ENCODE results near the gene C21orf58.

Gene C21orf58

GRCh38 chr21:46265736-46266525 is 57.7 kb downstream of the C21orf58 start:
- DNase-seq = no peak

GRCh38 chr21:46264690-46265144 is 59.0 kb downstream of the C21orf58 start:
- Histone ChIP-seq H3K27me3 (ENCODE audit: insufficient read depth, low read length, poor library complexity) (no peaks in the 10 kb centered on the region), H3K79me2 (ENCODE audit: insufficient read depth, low read length) (peaks cover 2% of the 10 kb centered on the region; the same call in 1 of the 2 replicates), H3K4me2 (ENCODE audit: insufficient read depth, low read length) (no peak overlapping the region), H3K9me3 (ENCODE audit: insufficient read depth, low read length, severe bottlenecking) (no peaks in the 10 kb centered on the region), H3K36me3 (ENCODE audit: insufficient read depth, low read length) (peaks cover 83% of the 10 kb centered on the region), H3K9ac (ENCODE audit: low read depth, low read length) (no peak overlapping the region), H2AFZ (ENCODE audit: low read depth, low read length) (no peak overlapping the region), H3K4me3 (ENCODE audit: low read depth in 1 of 2, low read length in 2 of 2) (no peak overlapping the region), H4K20me1 (ENCODE audit: insufficient read depth, low read length) (peaks cover 35% of the 10 kb centered on the region), H3K27ac (ENCODE audit: low read length) (no peak overlapping the region), H3K4me1 (ENCODE audit: insufficient read depth, low read length) (no peaks in the 10 kb centered on the region)
- ATAC-seq (ENCODE audit: insufficient read depth, low read depth) (0 out of 3 replicates have a peak, but pooled peaks have one; percentile 19), DNase-seq (no peak)
- TF ChIP-seq CTCF (IDR thresholded peaks at IDR 0.05; ENCODE audit: borderline replicate concordance, extremely low read depth, low read length, poor library complexity, severe bottlenecking) = peak; percentile 7
- no peak for TF ChIP-seq EZH2 (IDR thresholded peaks at IDR 0.05; ENCODE audit: borderline replicate concordance, low read depth, low read length, severe bottlenecking)

More at GRCh38 chr21:46265736-46266525, 57.7 kb downstream of the C21orf58 start:
- H3K9ac ChIP-seq (ENCODE audit: low read depth, low read length) = no peak overlapping the region
- no peak overlapping the region for H3K4me2 ChIP-seq (ENCODE audit: insufficient read depth, low read length)
- TF ChIP-seq EZH2 (IDR thresholded peaks at IDR 0.05; ENCODE audit: borderline replicate concordance, low read depth, low read length, severe bottlenecking) = no peak
- no peak for TF ChIP-seq CTCF (IDR thresholded peaks at IDR 0.05; ENCODE audit: borderline replicate concordance, extremely low read depth, low read length, poor library complexity, severe bottlenecking)
- H2AFZ ChIP-seq (ENCODE audit: low read depth, low read length) = no peak overlapping the region
- H3K9me3 ChIP-seq (ENCODE audit: insufficient read depth, low read length, severe bottlenecking) = no peaks in the 10 kb centered on the region
- peaks cover 2% of the 10 kb centered on the region; the same call in 1 of the 2 replicates for H3K79me2 ChIP-seq (ENCODE audit: insufficient read depth, low read length)
- H3K27ac ChIP-seq (ENCODE audit: low read length) = no peak overlapping the region
- no peaks in the 10 kb centered on the region for H3K4me1 ChIP-seq (ENCODE audit: insufficient read depth, low read length)
- H4K20me1 ChIP-seq (ENCODE audit: insufficient read depth, low read length) = peaks cover 34% of the 10 kb centered on the region
- H3K36me3 ChIP-seq (ENCODE audit: insufficient read depth, low read length) = peaks cover 83% of the 10 kb centered on the region
- H3K27me3 ChIP-seq (ENCODE audit: insufficient read depth, low read length, poor library complexity) = no peaks in the 10 kb centered on the region
- no peak; the same call in 2 of the 3 replicates for ATAC-seq (ENCODE audit: insufficient read depth, low read depth)
- H3K4me3 ChIP-seq (ENCODE audit: low read depth in 1 of 2, low read length in 2 of 2) = no peak overlapping the region

GRCh38 chr21:46264046-46264689 is 59.5 kb downstream of the C21orf58 start:
- H3K27ac ChIP-seq (ENCODE audit: low read length) = no peak overlapping the region
- H3K4me3 ChIP-seq (ENCODE audit: low read depth in 1 of 2, low read length in 2 of 2) = no peak overlapping the region
- H3K36me3 ChIP-seq (ENCODE audit: insufficient read depth, low read length) = peaks cover 83% of the 10 kb centered on the region
- no peaks in the 10 kb centered on the region for H3K9me3 ChIP-seq (ENCODE audit: insufficient read depth, low read length, severe bottlenecking)
- H3K4me2 ChIP-seq (ENCODE audit: insufficient read depth, low read length) = no peak overlapping the region
- H3K27me3 ChIP-seq (ENCODE audit: insufficient read depth, low read length, poor library complexity) = no peaks in the 10 kb centered on the region
- ATAC-seq (ENCODE audit: insufficient read depth, low read depth) (no peak), DNase-seq (no peak)
- H3K4me1 ChIP-seq (ENCODE audit: insufficient read depth, low read length) = no peaks in the 10 kb centered on the region
- no peak overlapping the region for H3K9ac ChIP-seq (ENCODE audit: low read depth, low read length)
- H3K79me2 ChIP-seq (ENCODE audit: insufficient read depth, low read length) = peaks cover 2% of the 10 kb centered on the region; the same call in 1 of the 2 replicates
- no peak overlapping the region for H2AFZ ChIP-seq (ENCODE audit: low read depth, low read length)
- TF ChIP-seq EZH2 (IDR thresholded peaks at IDR 0.05; ENCODE audit: borderline replicate concordance, low read depth, low read length, severe bottlenecking) = no peak
- no peak for TF ChIP-seq CTCF (IDR thresholded peaks at IDR 0.05; ENCODE audit: borderline replicate concordance, extremely low read depth, low read length, poor library complexity, severe bottlenecking)
- peaks cover 31% of the 10 kb centered on the region for H4K20me1 ChIP-seq (ENCODE audit: insufficient read depth, low read length)
